Measurements from ENCODE around the gene SMG6. TPM values are rescaled to one million over a fixed set of nuclear protein-coding genes. Genes with fewer than 3 reads are reported as not detected.

SMG6 gene
- total RNA-seq, 1 donor from 2014 or later = 28.8 TPM

DNA sequence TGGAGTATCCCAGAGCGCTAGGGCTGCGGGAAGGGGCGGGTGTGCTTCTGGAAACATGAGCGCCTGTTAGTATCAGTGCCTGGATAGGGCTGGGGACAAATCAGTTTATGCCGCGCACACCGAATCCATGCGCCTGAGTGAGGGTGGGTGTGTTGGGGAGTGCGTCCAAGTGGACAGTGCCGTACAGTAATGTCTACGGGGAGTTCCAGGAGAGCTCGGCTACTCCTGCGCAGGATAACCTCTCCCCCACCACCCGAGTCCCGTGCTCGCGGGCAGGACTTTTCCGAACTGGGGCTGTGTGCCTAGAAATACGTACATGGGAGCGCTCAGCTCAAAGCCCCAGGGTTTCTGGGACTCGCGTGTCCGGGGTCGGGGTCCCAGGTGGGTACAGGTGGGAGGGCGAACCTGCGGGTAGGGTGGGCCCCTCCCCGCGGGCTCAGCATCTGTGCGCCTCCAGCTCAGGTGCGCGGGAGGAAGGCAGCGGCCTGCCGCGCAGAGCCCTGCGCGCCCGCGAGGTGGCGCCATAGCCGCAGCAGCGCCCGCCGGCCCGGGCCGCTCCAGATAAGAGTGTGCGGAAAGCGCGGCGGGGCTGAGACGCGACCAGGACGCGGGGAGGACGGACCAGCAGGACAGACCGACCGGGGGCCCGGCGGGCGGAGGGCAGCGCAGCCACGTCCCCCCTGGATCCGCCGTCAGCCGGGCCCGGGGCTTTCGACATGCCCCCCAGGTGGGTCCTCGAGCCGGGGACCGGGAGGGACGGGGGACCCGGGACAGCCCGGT, 248.9 kb downstream of the SMG6 start, which contains the start of gene HIC1:
HIC1 (plus strand) TSS at position 592 of the 780 bp plus-strand sequence. CDS start 1,588 bp downstream, outside the sequence.
- TF ChIP-seq, protein P1, sequence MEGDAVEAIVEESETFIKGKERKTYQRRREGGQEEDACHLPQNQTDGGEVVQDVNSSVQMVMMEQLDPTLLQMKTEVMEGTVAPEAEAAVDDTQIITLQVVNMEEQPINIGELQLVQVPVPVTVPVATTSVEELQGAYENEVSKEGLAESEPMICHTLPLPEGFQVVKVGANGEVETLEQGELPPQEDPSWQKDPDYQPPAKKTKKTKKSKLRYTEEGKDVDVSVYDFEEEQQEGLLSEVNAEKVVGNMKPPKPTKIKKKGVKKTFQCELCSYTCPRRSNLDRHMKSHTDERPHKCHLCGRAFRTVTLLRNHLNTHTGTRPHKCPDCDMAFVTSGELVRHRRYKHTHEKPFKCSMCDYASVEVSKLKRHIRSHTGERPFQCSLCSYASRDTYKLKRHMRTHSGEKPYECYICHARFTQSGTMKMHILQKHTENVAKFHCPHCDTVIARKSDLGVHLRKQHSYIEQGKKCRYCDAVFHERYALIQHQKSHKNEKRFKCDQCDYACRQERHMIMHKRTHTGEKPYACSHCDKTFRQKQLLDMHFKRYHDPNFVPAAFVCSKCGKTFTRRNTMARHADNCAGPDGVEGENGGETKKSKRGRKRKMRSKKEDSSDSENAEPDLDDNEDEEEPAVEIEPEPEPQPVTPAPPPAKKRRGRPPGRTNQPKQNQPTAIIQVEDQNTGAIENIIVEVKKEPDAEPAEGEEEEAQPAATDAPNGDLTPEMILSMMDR (IDR thresholded peaks at IDR 0.05) = peak; percentile 95
- DNase-seq (peak; percentile 87), ATAC-seq (peak; percentile 71)
- peaks cover 5% of the 10 kb centered on the region for H3K27me3 ChIP-seq
- H3K4me3 ChIP-seq = peak within 1 kb of the TSS; percentile 67
- intact Hi-C loops (cut with DNase I) = loop anchor here (2.0 kb wide), 1 partner anchor 190 kb away; no protein-coding TSS in a partner anchor
- H3K9me3 ChIP-seq = no peaks in the 10 kb centered on the region
- H3K4me1 ChIP-seq = peaks cover 40% of the 10 kb centered on the region
- peak within 1 kb of the TSS; percentile 84 for H3K27ac ChIP-seq
- peaks cover 3% of the 10 kb centered on the region for H3K36me3 ChIP-seq

DNA sequence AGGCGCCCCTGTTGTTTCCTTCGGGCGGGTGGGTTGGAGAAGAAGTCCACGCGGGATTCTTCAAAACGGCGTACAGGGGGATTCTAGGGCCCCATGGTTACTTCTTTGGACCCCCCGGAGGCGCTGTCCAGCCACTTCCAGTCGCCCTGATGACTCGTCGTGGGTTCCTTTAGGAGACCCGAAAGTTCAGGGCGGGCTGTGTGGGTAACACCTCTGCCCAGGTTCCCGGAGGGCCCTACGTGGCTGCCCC, 249.4 kb downstream of the SMG6 start:
- H3K27me3 ChIP-seq = peaks cover 5% of the 10 kb centered on the region
- H3K36me3 ChIP-seq = no peaks in the 10 kb centered on the region
- peaks cover 36% of the 10 kb centered on the region for H3K4me1 ChIP-seq
- ATAC-seq (no peak), DNase-seq (no peak)
- no peak overlapping the region for H3K27ac ChIP-seq
- peak overlapping the region; percentile 67 for H3K4me3 ChIP-seq
- no peaks in the 10 kb centered on the region for H3K9me3 ChIP-seq
- intact Hi-C loops (cut with DNase I) = loop anchor here (2.0 kb wide), 1 partner anchor 191 kb away; no protein-coding TSS in a partner anchor
- TF ChIP-seq, protein P1 (IDR thresholded peaks at IDR 0.05) = no peak

DNA sequence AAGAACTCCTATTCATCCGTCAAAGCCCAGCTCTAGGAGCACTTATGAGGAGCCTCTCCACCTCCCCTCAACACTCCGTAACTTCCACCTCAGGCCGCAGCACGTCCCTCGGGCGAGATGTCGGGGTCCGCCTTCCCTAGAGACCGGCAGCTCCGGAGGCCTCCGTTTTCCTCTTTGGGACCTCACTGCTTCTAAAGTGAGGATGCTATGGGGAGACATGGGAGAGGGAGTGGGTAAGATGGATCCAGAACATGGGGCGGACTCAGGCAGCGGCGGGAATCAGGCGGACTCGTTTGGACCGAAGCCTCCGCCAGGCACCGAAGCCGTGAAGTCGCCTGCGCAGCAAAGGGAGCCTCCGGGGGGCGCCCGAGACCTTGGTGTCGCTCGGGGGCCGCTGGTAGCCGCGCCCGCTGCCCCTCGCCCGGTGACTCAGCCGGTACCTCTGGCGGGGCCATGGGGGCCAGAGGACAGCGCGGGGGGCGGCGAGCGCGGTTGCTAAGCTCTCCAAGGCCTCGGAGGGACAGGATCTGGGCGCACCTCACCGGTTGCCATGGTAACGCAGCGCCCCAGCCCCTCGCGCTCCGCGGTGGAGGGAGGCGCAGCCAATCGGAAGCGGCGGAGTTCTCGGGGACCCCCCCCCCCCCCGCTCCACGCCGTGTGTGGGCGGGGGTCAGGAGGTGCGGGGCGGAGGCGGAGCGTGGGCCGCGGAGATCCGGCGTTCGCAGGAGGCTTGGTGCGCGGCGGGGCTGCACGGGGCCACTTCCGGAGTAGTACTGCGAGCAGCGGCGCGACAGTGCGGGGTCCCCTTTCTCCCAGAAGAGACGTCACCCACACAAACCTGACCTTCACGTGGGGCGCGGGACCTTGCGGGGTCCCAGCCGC, 250.0 kb downstream of the SMG6 start:
- H3K27ac ChIP-seq = no peak overlapping the region
- DNase-seq = peak; percentile 84
- H3K4me1 ChIP-seq = peaks cover 38% of the 10 kb centered on the region
- intact Hi-C loops (cut with DNase I) = loop anchor here (2.0 kb wide), 1 partner anchor 191 kb away; no protein-coding TSS in a partner anchor
- H3K27me3 ChIP-seq = peaks cover 5% of the 10 kb centered on the region
- H3K4me3 ChIP-seq = peak overlapping the region; percentile 67
- TF ChIP-seq, protein P1 (IDR thresholded peaks at IDR 0.05) = peak; percentile 65
- H3K36me3 ChIP-seq = no peaks in the 10 kb centered on the region
- peak; percentile 1 for ATAC-seq
- H3K9me3 ChIP-seq = no peaks in the 10 kb centered on the region

DNA sequence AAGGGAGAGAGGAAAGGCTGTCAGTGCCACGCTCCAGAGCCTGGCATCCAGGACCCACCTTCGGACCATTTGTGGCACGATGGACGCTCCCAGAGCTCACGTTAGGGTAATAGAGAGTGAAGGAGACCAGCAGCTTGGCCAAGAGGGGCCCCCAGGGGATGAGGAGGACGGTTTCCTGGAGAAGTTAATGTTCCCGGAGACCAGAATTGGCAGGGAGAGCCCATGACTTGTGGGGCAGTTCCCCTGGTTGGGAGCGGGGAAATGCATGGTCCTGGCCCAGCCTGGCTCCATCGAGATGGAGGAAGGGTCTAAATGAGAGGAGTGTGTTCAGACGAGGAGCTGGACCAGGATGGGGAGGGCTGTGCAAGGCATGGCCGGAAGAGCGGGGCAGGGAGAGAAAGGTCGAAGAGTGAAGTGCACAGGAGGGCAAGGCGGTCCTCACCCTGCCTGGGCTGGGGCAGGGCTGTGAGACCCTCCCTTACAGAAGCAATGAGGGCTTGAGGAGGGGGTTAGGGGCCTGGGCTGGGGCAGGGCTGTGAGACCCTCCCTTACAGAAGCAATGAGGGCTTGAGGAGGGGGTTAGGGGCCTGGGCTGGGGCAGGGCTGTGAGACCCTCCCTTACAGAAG, 251.5 kb downstream of the SMG6 start:
- no peaks in the 10 kb centered on the region for H3K36me3 ChIP-seq
- intact Hi-C loops (cut with DNase I) = no loop called here
- peaks cover 5% of the 10 kb centered on the region for H3K27me3 ChIP-seq
- ATAC-seq (no peak), DNase-seq (no peak)
- H3K27ac ChIP-seq = no peak overlapping the region
- H3K4me3 ChIP-seq = no peak overlapping the region
- H3K4me1 ChIP-seq = peaks cover 38% of the 10 kb centered on the region
- no peaks in the 10 kb centered on the region for H3K9me3 ChIP-seq
- TF ChIP-seq, protein P1 (IDR thresholded peaks at IDR 0.05) = no peak

DNA sequence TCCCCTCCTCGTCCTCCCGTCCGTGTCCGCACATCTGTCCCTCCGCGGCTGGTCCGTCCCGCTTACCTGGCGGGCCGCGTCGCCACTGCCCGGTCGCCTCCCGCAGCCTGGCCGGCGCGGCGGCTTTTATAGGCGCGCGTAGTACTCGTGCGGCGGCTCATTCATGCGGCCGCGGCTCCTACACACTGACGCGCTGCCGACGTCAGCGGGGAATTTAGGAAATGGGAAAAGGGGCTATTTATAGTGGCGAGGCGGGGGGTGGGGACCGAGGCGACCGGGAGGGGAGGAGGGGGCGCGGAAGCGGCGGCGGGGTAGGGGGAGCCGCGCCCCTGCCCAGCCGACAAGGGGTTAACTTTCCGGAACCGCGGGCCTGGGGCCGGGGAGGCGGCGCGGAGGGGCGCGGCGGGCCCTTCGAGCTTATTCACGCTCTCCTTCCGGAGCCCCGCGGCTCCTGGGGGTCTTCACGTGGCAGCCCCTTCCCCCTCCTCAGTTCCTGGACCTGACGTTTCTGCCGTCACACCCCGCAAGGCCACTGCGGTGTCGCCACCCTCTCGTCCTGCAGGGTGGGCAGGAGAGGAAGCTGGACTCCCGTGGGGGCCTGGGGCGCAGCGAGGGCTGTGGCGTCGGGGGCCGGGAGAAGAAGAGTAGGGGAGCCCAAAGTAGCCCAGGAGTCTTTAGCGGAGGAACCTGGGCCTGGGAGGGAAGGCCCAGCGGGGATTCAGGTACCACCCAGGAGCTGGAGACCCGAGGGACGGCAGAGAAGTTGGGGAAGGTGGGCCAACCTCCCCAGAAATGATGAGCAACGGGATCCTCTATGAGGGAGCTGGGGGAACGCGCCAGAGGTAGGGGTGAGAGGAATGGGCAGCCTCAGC, 252.3 kb downstream of the SMG6 start:
- TF ChIP-seq, protein P1 (IDR thresholded peaks at IDR 0.05) = no peak
- intact Hi-C loops (cut with DNase I) = no loop called here
- Histone ChIP-seq H3K4me3 (peak overlapping the region; percentile 55), H3K27ac (no peak overlapping the region), H3K36me3 (no peaks in the 10 kb centered on the region), H3K4me1 (peaks cover 34% of the 10 kb centered on the region), H3K9me3 (no peaks in the 10 kb centered on the region), H3K27me3 (peaks cover 5% of the 10 kb centered on the region)
- DNase-seq (no peak), ATAC-seq (no peak)
